Ammon's horn (tissue), 1 donor: ENCODE measurements around the gene ZNF425.
"Not testable (repeated sequence)": the region's sequence is repeated elsewhere in the genome, so short reads cannot be mapped to it uniquely, and the experiment has no call there.

Source experiments
- DNase-seq: peaks from one replicate; pipeline ENCODE4 v3.0.0-alpha.2; 2016; ENCODE audit warnings: low spot score

The ZNF425 gene

GRCh38 chr7:149125863-149126661 is at the start of gene ZNF425:
TSS of gene ZNF425 (minus strand) at chr7:149126324. CDS start at chr7:149126213, 111 bp downstream.
- peak; percentile 85 for DNase-seq

GRCh38 chr7:149175150-149175549 is 49.0 kb upstream of the ZNF425 start:
- DNase-seq, result no peak

GRCh38 chr7:149172534-149172920 is 46.4 kb upstream of the ZNF425 start:
- DNase-seq, result no peak

GRCh38 chr7:149171892-149172533 is 45.9 kb upstream of the ZNF425 start:
- no peak for DNase-seq

- DNase-seq, result no peak
Measured at GRCh38 chr7:149166630-149167352, 40.7 kb upstream of the ZNF425 start.

- DNase-seq, result no peak
Measured at GRCh38 chr7:149166142-149166541, 40.0 kb upstream of the ZNF425 start.

GRCh38 chr7:149161241-149161848 is 35.2 kb upstream of the ZNF425 start:
- no peak for DNase-seq

GRCh38 chr7:149156898-149157297 is 30.8 kb upstream of the ZNF425 start:
- DNase-seq, result no peak

- DNase-seq, result no peak
Measured at GRCh38 chr7:149154056-149154455, 27.9 kb upstream of the ZNF425 start.

GRCh38 chr7:149153346-149153745 is 27.2 kb upstream of the ZNF425 start:
- no peak for DNase-seq

- no peak for DNase-seq
Measured at GRCh38 chr7:149150981-149151380, 24.9 kb upstream of the ZNF425 start.

GRCh38 chr7:149147752-149148653 is 21.9 kb upstream of the ZNF425 start:
- peak; percentile 68 for DNase-seq

GRCh38 chr7:149147072-149147751 is 21.1 kb upstream of the ZNF425 start, which contains the start of gene ZNF398:
TSS of gene ZNF398 (plus strand) at chr7:149147453. CDS start at chr7:149147743, 290 bp downstream.
- peak; percentile 78 for DNase-seq

GRCh38 chr7:149145031-149145845 is 19.1 kb upstream of the ZNF425 start:
- no peak for DNase-seq

- not testable (repeated sequence) for DNase-seq
Measured at GRCh38 chr7:149144436-149144922, 18.4 kb upstream of the ZNF425 start.

GRCh38 chr7:149141893-149142292 is 15.8 kb upstream of the ZNF425 start:
- DNase-seq, result no peak

GRCh38 chr7:149140831-149141230 is 14.7 kb upstream of the ZNF425 start:
- no peak for DNase-seq

GRCh38 chr7:149136118-149136517 is 10.0 kb upstream of the ZNF425 start:
- DNase-seq, result no peak

- no peak for DNase-seq
Measured at GRCh38 chr7:149133028-149133710, 7.0 kb upstream of the ZNF425 start.
